Measurements from ENCODE around the gene SEMA3F.

The SEMA3F gene

GRCh38 chr3:50154840-50155490 is at the start of gene SEMA3F:
Gene SEMA3F (plus strand): TSS chr3:50155324. CDS start chr3:50159623, 4,299 bp downstream.
- Histone ChIP-seq H3K9me3 (ENCODE audit: low read length) (no peaks in the 10 kb centered on the region), H2AFZ (ENCODE audit: low read depth, low read length) (no peak within 1 kb of the TSS), H3K4me1 (ENCODE audit: insufficient read depth, low read length) (peaks cover 9% of the 10 kb centered on the region), H3K27me3 (ENCODE audit: insufficient read depth, low read length) (peaks cover 75% of the 10 kb centered on the region), H3K4me3 (ENCODE audit: low read length) (peak within 1 kb of the TSS; percentile 38), H3K36me3 (ENCODE audit: insufficient read depth, low read length) (no peaks in the 10 kb centered on the region)

GRCh38 chr3:50111757-50112156 is 43.4 kb upstream of the SEMA3F start:
- Histone ChIP-seq H2AFZ (ENCODE audit: low read depth, low read length) (no peak overlapping the region), H3K27me3 (ENCODE audit: insufficient read depth, low read length) (no peaks in the 10 kb centered on the region), H3K36me3 (ENCODE audit: insufficient read depth, low read length) (peaks cover 97% of the 10 kb centered on the region)

GRCh38 chr3:50112462-50112861 is 42.7 kb upstream of the SEMA3F start:
- no peak overlapping the region for H3K4me3 ChIP-seq (ENCODE audit: low read length)
- no peak overlapping the region for H2AFZ ChIP-seq (ENCODE audit: low read depth, low read length)
- no peaks in the 10 kb centered on the region for H3K9me3 ChIP-seq (ENCODE audit: low read length)
- no peaks in the 10 kb centered on the region for H3K27me3 ChIP-seq (ENCODE audit: insufficient read depth, low read length)
- H3K36me3 ChIP-seq (ENCODE audit: insufficient read depth, low read length), result peaks cover 97% of the 10 kb centered on the region
- H3K4me1 ChIP-seq (ENCODE audit: insufficient read depth, low read length), result no peaks in the 10 kb centered on the region

More at GRCh38 chr3:50111757-50112156, 43.4 kb upstream of the SEMA3F start:
- Histone ChIP-seq H3K9me3 (ENCODE audit: low read length) (no peaks in the 10 kb centered on the region), H3K4me1 (ENCODE audit: insufficient read depth, low read length) (no peaks in the 10 kb centered on the region), H3K4me3 (ENCODE audit: low read length) (no peak overlapping the region)

GRCh38 chr3:50117120-50117519 is 38.0 kb upstream of the SEMA3F start:
- peaks cover 84% of the 10 kb centered on the region for H3K36me3 ChIP-seq (ENCODE audit: insufficient read depth, low read length)

GRCh38 chr3:50118237-50118636 is 36.9 kb upstream of the SEMA3F start:
- Histone ChIP-seq H3K36me3 (ENCODE audit: insufficient read depth, low read length) (peaks cover 73% of the 10 kb centered on the region), H3K9me3 (ENCODE audit: low read length) (no peaks in the 10 kb centered on the region), H3K4me1 (ENCODE audit: insufficient read depth, low read length) (no peaks in the 10 kb centered on the region), H3K27me3 (ENCODE audit: insufficient read depth, low read length) (no peaks in the 10 kb centered on the region), H3K4me3 (ENCODE audit: low read length) (no peak overlapping the region), H2AFZ (ENCODE audit: low read depth, low read length) (no peak overlapping the region)

More at GRCh38 chr3:50117120-50117519, 38.0 kb upstream of the SEMA3F start:
- Histone ChIP-seq H3K4me1 (ENCODE audit: insufficient read depth, low read length) (no peaks in the 10 kb centered on the region), H2AFZ (ENCODE audit: low read depth, low read length) (no peak overlapping the region), H3K4me3 (ENCODE audit: low read length) (no peak overlapping the region), H3K9me3 (ENCODE audit: low read length) (no peaks in the 10 kb centered on the region), H3K27me3 (ENCODE audit: insufficient read depth, low read length) (no peaks in the 10 kb centered on the region)

GRCh38 chr3:50119786-50120185 is 35.3 kb upstream of the SEMA3F start:
- no peaks in the 10 kb centered on the region for H3K9me3 ChIP-seq (ENCODE audit: low read length)
- no peaks in the 10 kb centered on the region for H3K27me3 ChIP-seq (ENCODE audit: insufficient read depth, low read length)
- no peak overlapping the region for H2AFZ ChIP-seq (ENCODE audit: low read depth, low read length)
- no peak overlapping the region for H3K4me3 ChIP-seq (ENCODE audit: low read length)
- H3K36me3 ChIP-seq (ENCODE audit: insufficient read depth, low read length), result peaks cover 58% of the 10 kb centered on the region
- no peaks in the 10 kb centered on the region for H3K4me1 ChIP-seq (ENCODE audit: insufficient read depth, low read length)

- Histone ChIP-seq H3K4me3 (ENCODE audit: low read length) (no peak overlapping the region), H3K9me3 (ENCODE audit: low read length) (no peaks in the 10 kb centered on the region), H3K36me3 (ENCODE audit: insufficient read depth, low read length) (peaks cover 51% of the 10 kb centered on the region), H2AFZ (ENCODE audit: low read depth, low read length) (no peak overlapping the region), H3K27me3 (ENCODE audit: insufficient read depth, low read length) (no peaks in the 10 kb centered on the region), H3K4me1 (ENCODE audit: insufficient read depth, low read length) (peaks cover 1% of the 10 kb centered on the region)
Observed at GRCh38 chr3:50120364-50121071, 34.6 kb upstream of the SEMA3F start.

GRCh38 chr3:50121072-50122032 is 33.8 kb upstream of the SEMA3F start:
- peaks cover 43% of the 10 kb centered on the region for H3K36me3 ChIP-seq (ENCODE audit: insufficient read depth, low read length)

GRCh38 chr3:50122071-50122470 is 33.1 kb upstream of the SEMA3F start:
- no peak overlapping the region for H3K4me3 ChIP-seq (ENCODE audit: low read length)
- peaks cover 35% of the 10 kb centered on the region for H3K36me3 ChIP-seq (ENCODE audit: insufficient read depth, low read length)
- H3K4me1 ChIP-seq (ENCODE audit: insufficient read depth, low read length), result peaks cover 17% of the 10 kb centered on the region
- no peak overlapping the region for H2AFZ ChIP-seq (ENCODE audit: low read depth, low read length)
- no peaks in the 10 kb centered on the region for H3K9me3 ChIP-seq (ENCODE audit: low read length)
- H3K27me3 ChIP-seq (ENCODE audit: insufficient read depth, low read length), result no peaks in the 10 kb centered on the region

More at GRCh38 chr3:50121072-50122032, 33.8 kb upstream of the SEMA3F start:
- no peaks in the 10 kb centered on the region for H3K27me3 ChIP-seq (ENCODE audit: insufficient read depth, low read length)
- H3K9me3 ChIP-seq (ENCODE audit: low read length), result no peaks in the 10 kb centered on the region
- no peak overlapping the region for H2AFZ ChIP-seq (ENCODE audit: low read depth, low read length)
- H3K4me3 ChIP-seq (ENCODE audit: low read length), result no peak overlapping the region
- peaks cover 10% of the 10 kb centered on the region for H3K4me1 ChIP-seq (ENCODE audit: insufficient read depth, low read length)

GRCh38 chr3:50122661-50123391 is 32.3 kb upstream of the SEMA3F start:
- H3K4me3 ChIP-seq (ENCODE audit: low read length), result no peak overlapping the region
- H3K4me1 ChIP-seq (ENCODE audit: insufficient read depth, low read length), result peaks cover 17% of the 10 kb centered on the region
- H2AFZ ChIP-seq (ENCODE audit: low read depth, low read length), result no peak overlapping the region
- peaks cover 28% of the 10 kb centered on the region for H3K36me3 ChIP-seq (ENCODE audit: insufficient read depth, low read length)
- H3K27me3 ChIP-seq (ENCODE audit: insufficient read depth, low read length), result no peaks in the 10 kb centered on the region
- no peaks in the 10 kb centered on the region for H3K9me3 ChIP-seq (ENCODE audit: low read length)

- Histone ChIP-seq H3K27me3 (ENCODE audit: insufficient read depth, low read length) (no peaks in the 10 kb centered on the region), H3K4me3 (ENCODE audit: low read length) (no peak overlapping the region), H3K9me3 (ENCODE audit: low read length) (no peaks in the 10 kb centered on the region), H2AFZ (ENCODE audit: low read depth, low read length) (no peak overlapping the region), H3K4me1 (ENCODE audit: insufficient read depth, low read length) (peaks cover 17% of the 10 kb centered on the region), H3K36me3 (ENCODE audit: insufficient read depth, low read length) (peaks cover 21% of the 10 kb centered on the region)
Observed at GRCh38 chr3:50123394-50124051, 31.6 kb upstream of the SEMA3F start.

Data from neuron (in vitro differentiated cells).